ENCODE data around the gene PANK4.
A peak's percentile ranks its signal among the peaks of the same experiment; 100 is the strongest.

PANK4 gene

DNA sequence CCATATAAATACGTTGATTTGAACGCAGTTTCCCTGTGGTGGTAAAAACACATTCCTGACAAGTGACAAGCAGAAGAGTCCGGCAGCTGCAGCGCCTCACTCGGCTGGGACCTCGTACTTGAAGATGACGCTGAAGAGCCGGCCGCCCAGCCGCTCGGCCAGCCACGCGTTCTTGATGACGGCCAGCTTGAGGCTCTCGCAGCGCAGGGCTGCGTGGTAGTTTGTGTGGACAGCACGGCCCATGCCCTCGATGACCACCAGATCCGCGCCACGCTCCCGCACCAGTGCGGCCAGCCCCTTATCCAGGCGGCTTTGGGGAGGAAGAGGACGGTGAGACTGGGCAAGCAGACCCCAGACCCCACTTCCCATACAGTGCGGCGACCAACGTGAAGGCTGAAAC is 17.6 kb downstream of the PANK4 start:
- DNase-seq: no peak

DNA sequence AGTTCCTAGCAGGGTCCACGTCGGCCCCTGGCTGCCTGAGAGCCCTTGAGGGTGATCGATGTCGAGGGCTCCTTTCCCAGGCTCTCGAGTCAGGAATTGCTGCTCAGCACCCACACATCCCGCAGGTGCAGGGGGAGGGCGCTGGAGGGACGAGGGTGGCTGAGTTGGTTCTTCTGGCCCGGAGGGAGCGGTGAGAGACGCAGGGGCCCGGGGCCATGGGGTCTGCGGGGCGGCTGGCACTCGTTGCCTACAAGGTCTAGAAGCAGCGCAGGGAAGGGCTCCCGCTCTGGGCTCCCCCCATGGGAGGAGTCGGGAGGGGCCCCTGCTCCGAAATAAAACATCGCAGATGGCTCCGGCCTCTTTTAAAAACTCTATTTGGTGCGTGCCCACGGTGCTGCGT is 18.2 kb downstream of the PANK4 start:
- no peak for DNase-seq

DNA sequence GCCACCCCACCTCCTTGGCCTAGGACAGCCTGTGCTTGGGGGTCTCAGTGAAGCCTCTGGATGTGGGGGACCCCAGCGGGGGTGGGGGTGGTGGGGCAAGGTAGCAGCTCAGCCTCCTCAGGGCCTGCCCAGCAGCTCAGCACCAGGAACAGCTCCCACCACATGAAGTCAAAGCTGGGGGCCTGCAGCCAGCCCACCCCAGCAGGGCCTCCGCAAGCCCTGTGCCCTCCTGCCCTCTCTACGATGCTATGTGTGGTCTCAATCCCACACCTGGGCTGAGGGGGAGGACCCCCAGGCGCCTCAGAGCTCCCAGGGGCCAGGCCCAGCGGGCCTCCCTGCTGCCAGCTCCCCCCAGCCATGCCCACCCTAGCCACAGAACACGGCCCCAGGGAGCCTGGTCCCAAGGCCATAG is 18.6 kb downstream of the PANK4 start:
- DNase-seq: no peak

GRCh38 chr1:2506901-2507565 is 19.4 kb downstream of the PANK4 start:
- no peak for DNase-seq

DNA sequence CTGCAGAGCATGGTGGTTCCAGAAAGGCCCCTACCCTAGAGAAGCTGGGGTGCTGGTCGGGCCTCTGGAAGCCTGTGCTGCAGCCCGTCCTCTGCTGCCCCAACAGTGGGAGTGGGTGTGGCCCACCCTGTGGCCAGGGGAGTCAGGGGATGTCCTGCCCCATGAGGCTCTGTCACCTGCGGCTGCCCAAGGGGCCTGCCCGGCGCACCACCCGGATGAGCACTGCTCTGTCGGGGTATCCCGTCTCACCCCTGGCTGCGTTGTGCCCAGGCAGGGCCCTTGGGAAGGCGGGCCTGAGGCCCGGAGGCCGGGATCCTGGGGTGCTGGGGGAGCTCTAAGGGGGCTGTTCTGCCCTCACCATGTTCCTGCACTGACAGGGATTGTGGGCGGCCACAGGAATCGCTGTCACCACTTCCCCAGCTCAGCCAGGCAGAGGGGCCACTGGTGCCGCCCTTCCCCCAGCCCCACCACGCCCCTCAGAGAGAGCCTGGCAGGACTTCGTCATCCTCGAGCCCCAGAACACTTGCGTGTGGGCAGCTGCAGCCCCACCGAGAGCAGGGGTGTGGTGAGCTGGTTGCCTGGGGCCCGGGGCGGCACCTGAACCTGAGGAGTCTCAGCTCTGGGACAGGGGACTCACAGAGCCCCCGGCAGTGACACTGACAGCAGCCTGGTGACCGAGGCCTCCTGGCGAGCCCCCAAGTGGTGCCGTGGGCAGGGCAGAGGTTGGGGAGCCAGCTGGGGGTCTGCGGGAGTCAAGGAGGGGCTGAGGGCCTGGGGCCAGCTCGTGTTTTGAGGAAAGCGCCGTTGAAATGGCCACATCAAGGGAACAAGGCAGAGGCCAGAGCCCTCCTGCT is 20.2 kb downstream of the PANK4 start:
- DNase-seq: peak; percentile 52

DNA sequence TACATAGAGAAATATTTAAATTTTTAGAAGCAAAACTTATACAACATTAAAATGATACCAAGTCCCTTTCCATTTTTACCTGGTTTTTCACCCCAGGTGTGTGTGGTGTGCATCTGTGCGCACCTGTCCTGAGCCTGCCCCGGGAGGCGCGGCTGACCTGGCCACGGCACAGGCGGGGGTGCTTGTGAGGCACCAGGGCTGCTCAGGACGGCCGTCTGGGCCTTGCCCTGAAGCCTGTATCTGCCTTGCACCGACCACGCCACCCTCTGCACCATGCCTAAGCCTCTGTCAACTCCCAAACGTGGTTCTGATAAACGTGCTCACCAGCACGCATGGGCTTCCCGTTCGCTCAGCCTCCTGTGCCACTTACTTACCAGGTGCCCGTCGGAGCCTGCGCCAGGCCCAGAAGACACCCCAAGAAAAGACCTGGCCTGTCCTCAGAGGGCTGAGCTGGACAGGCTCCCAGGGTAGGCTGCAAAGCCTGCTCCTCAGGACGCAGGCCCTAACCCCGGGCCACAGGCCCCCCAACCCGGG is 20.9 kb downstream of the PANK4 start:
- no peak for DNase-seq

GRCh38 chr1:2504949-2505272 is 21.5 kb downstream of the PANK4 start:
- DNase-seq: no peak

- DNase-seq: no peak
These were observed 22.0 kb downstream of the PANK4 start for GRCh38 chr1:2504225-2504948.

GRCh38 chr1:2503554-2504224 is 22.7 kb downstream of the PANK4 start:
- DNase-seq: no peak

DNA sequence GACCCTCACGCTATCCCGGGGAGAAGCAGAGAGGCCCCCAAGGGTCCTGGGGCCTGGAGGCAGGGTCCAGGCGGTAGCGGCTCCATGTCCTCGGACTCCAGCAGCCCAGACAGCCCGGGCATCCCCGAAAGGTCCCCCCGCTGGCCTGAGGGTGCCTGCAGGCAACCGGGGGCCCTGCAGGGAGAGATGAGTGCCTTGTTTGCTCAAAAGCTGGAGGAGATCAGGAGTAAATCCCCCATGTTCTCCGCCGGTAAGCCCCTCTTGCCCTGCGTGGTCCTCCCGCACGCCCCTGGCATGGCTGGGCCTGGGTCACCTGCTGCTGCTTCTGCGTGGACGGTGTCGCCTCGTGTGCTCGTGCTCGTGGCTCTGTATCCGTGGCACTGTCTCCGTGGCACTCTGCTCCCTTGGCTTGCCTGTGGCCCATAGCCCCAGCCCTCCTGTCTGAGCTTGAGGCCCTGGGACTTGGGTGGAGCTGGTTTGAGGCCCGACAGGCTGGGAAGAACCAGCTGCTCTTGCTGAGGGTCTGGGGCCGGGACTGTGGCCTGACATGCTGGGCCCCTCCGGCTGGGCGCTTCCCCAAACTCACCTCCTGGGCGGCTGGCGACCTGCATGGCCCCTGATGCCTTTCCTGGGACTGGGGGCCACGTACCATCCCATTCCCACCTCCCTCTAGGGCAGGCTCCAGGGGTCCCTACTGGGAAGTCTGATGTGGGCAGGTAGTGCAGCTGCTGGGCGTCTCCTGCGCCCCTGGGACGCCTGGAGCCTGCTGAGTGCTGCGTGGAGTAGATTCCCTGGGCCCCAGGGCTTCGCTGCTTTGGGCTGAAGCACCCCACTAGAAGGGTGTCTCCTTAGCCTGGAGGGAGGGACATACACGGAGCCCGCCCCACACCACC is 23.5 kb downstream of the PANK4 start:
- DNase-seq: no peak

DNA sequence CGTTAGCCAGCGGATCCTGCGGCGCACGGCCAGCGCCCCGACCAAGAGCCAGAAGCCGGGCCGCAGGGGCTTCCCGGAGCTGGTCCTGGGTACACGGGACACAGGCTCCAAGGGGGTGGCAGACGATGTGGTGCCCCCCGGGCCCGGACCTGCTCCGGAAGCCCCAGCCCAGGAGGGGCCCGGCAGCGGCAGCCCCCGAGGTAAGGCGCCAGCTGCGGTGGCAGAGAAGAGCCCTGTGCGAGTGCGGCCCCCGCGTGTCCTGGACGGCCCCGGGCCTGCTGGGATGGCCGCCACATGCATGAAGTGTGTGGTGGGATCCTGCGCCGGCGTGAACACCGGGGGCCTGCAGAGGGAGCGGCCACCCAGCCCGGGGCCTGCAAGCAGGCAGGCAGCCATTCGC is 24.2 kb downstream of the PANK4 start:
- DNase-seq: no peak

GRCh38 chr1:2501820-2502119 is 24.6 kb downstream of the PANK4 start:
- no peak for DNase-seq

DNA sequence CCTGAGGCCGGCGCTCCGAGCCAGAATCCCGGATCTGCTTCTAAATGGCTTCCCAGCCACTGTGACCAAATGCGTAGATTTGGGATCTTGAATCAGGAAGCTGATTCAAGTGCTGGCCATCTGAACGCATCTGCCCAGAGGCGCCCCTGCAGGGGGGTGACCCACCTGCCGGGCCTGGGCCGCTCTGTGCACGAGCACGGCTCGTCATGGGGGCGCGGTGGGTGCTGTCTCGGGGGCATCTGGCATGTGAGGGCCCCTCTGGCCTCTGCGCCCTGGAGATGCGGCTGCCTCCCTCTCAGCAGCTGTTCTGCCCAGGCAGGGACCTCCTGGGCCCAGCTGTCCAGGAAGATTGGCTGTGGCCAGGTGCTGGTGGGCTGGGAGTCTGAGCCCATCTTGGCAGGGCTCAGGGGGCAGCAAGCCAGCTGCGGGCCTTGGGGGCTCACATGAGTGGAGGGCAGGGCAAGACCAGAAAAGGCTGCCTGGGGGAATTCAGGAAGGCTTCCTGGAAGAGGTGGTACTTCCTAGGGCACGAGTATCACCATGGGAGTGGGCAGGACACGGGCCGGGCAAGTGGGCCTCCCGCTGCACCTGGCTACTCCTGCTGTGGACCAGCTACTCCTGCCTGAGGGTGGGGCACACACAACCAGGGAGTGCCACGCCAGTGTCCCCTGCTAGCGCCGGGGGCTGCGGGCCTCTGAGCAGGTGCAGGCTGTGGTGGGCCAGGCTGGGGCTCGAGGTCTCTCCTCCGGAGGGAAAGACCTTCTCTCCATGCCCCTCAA is 25.2 kb downstream of the PANK4 start:
- peak; percentile 69 for DNase-seq

- no peak for DNase-seq
These were observed 26.3 kb downstream of the PANK4 start for GRCh38 chr1:2499986-2500596.

GRCh38 chr1:2499260-2499659 is 27.1 kb downstream of the PANK4 start:
- DNase-seq: no peak

- no peak for DNase-seq
These were observed 27.7 kb downstream of the PANK4 start for GRCh38 chr1:2498648-2499047.

GRCh38 chr1:2497891-2498290 is 28.5 kb downstream of the PANK4 start:
- no peak for DNase-seq

- DNase-seq: no peak
These were observed 29.6 kb downstream of the PANK4 start for GRCh38 chr1:2496746-2497145.

GRCh38 chr1:2496087-2496622 is 30.2 kb downstream of the PANK4 start:
- no peak for DNase-seq

DNA sequence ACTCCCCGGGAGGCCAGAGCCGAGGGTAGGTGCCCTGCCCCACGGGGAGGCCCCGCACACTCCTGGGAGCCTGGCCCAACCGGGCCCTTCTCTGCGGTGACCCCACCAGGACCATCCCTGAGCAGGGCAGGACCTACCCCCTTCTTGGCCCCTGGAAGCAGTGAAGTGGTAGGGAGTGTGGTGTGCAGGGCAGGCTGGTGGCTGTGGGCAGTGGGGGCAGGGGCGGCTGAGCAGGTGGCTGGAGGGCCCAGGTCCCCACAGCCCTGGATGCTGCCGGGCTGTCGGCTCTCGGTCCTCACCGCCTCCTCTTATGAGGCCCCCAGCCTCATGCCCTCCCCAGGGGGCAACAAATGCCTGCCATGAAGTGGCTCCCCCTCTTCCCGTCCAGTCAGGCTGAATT is 30.9 kb downstream of the PANK4 start:
- DNase-seq: no peak

GRCh38 chr1:2495026-2495425 is 31.4 kb downstream of the PANK4 start:
- no peak for DNase-seq
